OCI-LY1 (cell line): ENCODE data around the gene EFCC1.

Experiments used
- CTCF ChIP-seq: fragments of 200-600 bp; sonication (generic), shearing (Covaris generic); IDR thresholded peaks from 2 replicates; pipeline ENCODE4 v1.5.1; 2017; ENCODE audit warnings: mild to moderate bottlenecking, antibody characterized with exemption, low read length, moderate library complexity, mixed read lengths
- EZH2 ChIP-seq: fragments of 200-600 bp; sonication (generic), shearing (Covaris generic); IDR thresholded peaks from 2 replicates; pipeline ENCODE4 v1.8.0; 2017; ENCODE audit warnings: borderline replicate concordance, mixed run types, mild to moderate bottlenecking, antibody characterized with exemption, low read length, moderate library complexity, mixed read lengths

DNA sequence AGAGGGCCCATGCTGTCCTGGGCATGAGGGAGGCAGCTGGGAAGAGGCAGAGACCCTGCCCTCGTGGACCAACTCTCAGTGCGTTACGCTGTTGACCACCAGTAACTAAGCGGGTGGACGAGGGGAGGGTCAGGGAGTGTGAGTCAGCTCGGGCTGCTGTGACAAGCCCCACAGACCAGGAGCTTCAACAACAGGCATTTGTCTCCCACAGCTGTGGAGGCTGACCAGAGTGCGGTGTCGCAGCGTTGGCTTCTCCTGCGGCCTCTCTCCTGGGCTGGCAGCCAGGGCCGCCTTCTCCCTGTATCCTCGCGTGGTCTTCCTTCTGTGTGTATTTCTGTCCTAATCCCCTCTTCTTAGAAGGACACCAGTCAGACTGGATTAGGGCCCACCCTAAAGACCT lies 13.0 kb downstream of the EFCC1 start:
- TF ChIP-seq CTCF (no peak), EZH2 (no peak)
